D721Med (cell line): ENCODE results near the gene KSR1.

Source experiments
- DNase-seq: peaks from one replicate; pipeline ENCODE4 v3.0.0; 2011; ENCODE audit warnings: low spot score; ENCODE audit not compliant: insufficient read length
- FAIRE-seq: peaks from 2 replicates; lab custom pipeline; 2011; peaks lifted over from hg19 to GRCh38; lab: Jason Lieb, UNC
- CTCF ChIP-seq: IDR thresholded peaks from 2 replicates; pipeline ENCODE4 v1.5.1; 2012; ENCODE audit warnings: mild to moderate bottlenecking, control low read depth; ENCODE audit not compliant: insufficient read depth; ENCODE audit errors: missing control alignments

Gene KSR1

DNA sequence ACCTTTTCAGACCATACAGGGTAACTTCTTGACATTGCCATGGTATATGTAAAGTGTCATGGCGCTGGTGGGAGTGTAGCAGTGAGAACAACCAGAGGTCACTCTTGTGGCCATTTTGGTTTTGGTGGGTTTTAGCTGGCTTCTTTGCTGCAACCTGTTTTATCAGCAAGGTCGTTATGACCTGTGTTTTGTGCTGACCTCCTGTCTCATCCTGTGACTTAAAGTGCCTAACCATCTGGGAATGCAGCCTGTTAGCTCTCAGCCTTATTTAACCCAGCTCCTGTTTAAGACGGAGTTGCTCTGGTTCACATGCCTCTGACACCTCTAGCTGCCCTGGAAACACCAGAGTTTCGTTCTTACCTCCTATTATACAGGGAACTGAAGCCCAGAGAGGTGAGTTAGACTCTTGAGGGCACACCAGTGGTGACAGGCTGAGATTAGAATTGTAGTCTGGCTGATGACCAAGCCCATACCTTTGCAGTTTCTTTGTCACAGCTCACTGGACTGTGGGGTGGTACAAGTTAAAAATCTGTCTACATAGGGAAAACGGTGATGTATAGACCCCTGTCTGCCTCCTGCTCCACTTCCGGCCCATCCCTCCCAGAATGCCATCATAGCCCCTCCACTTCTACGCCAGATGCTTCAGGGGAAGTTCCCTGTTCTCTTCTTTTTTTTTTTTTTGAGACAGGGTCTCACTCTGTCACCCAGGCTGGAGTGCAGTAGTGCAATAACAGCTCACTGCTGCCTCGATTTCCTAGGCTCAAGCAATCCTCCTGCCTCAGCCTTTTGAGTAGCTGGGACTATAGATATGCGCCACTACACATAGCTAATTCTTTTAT, 21.0 kb downstream of the KSR1 start:
- DNase-seq = no peak
- TF ChIP-seq CTCF = no peak
- no peak for FAIRE-seq

- DNase-seq (no peak), FAIRE-seq (no peak)
- TF ChIP-seq CTCF = no peak
Observed at GRCh38 chr17:27477971-27478684, 21.9 kb downstream of the KSR1 start.

- no peak for DNase-seq
Observed at GRCh38 chr17:27478901-27479538, 22.8 kb downstream of the KSR1 start.

DNA sequence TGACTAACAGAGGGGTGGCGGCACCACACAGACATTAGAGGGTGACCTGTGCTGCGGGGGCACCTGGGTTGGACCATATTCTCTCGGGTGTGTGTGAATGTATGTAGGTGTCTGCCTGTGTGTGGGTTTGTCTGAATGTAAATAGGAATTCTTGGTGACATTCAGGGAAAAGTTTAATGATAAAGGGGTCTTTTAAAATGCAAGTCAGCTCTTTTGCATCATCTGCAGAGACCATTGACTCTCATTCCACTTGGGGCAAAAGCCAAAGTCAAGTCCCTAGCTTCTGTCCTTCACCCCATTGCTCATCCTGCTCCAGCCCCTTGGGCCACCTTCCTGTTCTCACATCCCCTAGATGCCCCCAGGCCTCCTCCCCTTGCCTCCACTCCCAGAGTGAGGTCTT, 23.6 kb downstream of the KSR1 start:
- FAIRE-seq = no peak

More at GRCh38 chr17:27478901-27479538, 22.8 kb downstream of the KSR1 start:
- no peak for FAIRE-seq
- TF ChIP-seq CTCF = no peak

DNA sequence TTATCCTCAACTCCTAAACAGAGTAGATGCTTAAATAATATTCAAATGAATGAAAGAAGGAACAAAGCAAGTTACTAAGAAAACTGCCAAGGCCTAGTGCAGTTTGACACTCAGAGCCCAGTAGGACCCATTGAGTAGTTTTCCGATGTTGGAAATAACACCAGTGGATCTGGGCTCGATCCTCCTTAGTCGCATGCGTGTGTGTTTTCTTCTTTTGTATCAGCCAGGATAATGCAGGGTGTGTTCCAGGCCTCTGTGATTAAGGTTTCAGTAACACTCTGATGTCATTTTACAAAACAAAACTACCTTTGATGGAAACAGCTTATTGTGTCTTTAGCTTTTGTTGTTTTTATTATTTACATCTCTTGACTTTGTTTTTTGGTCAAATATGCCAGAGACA, 24.5 kb downstream of the KSR1 start:
- DNase-seq (no peak), FAIRE-seq (no peak)
- TF ChIP-seq CTCF = no peak

More for the DNA sequence above, 23.6 kb downstream of the KSR1 start:
- no peak for TF ChIP-seq CTCF
- no peak for DNase-seq

DNA sequence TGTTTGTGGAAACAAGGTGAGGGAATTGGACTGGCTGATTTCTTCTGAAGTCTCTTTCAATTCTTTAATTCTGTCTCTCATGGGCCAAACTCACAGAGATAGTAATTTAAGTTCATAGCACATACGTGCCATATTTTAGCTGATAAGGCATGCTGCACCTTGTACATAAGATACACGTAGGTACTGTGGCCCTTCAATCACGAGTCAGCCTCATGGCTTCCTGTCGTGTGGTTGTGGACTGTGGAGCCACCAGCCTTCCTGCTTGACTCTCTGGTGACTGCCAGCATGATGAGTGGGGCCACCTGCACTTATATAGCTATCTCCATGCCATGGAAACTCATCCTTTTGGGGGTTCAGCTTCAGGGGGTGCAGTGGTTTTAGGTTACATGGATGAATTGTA, 25.1 kb downstream of the KSR1 start:
- TF ChIP-seq CTCF = no peak
- FAIRE-seq = no peak
- no peak for DNase-seq
